ENCODE measurements around the gene PRICKLE2. TPM values are rescaled to one million over a fixed set of nuclear protein-coding genes. Genes with fewer than 3 reads are reported as not detected.

Gene PRICKLE2
- total RNA-seq, 2 experiments from 2014 or later, result not detected

DNA sequence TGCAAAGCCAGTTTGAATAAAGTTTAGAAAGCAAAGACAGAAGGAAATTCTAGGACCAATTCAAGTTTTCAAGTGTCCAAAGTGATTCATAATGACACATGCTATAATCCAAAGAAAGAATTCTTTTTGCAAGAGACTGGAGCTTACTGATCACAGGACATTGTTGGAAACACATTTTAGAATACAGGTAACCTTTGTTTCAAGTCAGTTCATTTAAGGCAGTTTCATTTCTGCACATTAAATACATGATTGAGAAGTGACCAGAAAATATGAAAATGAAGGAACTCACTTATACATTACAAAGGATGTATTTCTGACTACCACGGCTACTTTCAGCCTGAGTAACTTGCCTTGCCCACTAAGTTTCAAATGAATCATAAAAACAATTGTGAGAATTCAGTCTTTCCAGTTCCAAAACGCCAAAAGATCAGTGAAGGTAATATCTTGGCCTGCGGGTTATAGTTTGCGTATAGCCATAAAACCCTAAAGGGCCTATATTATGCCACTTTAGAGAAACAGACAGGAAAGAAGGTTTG lies 48.7 kb downstream of the PRICKLE2 start:
- no peak for ATAC-seq
- intact Hi-C loops (cut with micrococcal nuclease), result no loop called here
- TF ChIP-seq, protein P1, sequence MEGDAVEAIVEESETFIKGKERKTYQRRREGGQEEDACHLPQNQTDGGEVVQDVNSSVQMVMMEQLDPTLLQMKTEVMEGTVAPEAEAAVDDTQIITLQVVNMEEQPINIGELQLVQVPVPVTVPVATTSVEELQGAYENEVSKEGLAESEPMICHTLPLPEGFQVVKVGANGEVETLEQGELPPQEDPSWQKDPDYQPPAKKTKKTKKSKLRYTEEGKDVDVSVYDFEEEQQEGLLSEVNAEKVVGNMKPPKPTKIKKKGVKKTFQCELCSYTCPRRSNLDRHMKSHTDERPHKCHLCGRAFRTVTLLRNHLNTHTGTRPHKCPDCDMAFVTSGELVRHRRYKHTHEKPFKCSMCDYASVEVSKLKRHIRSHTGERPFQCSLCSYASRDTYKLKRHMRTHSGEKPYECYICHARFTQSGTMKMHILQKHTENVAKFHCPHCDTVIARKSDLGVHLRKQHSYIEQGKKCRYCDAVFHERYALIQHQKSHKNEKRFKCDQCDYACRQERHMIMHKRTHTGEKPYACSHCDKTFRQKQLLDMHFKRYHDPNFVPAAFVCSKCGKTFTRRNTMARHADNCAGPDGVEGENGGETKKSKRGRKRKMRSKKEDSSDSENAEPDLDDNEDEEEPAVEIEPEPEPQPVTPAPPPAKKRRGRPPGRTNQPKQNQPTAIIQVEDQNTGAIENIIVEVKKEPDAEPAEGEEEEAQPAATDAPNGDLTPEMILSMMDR (IDR thresholded peaks at IDR 0.05), result no peak
- Mint-ChIP-seq H3K27ac (no peak overlapping the region), H3K27me3 (peaks cover 6% of the 10 kb centered on the region), H3K4me1 (ENCODE audit: low read depth) (no peaks in the 10 kb centered on the region), H3K4me3 (no peak overlapping the region), H3K36me3 (ENCODE audit: low read depth) (no peaks in the 10 kb centered on the region), H3K9me3 (peaks cover 1% of the 10 kb centered on the region)
- POLR2A ChIA-PET, result no interaction called here
- no peak for DNase-seq
- CTCF ChIA-PET, result no interaction called here

DNA sequence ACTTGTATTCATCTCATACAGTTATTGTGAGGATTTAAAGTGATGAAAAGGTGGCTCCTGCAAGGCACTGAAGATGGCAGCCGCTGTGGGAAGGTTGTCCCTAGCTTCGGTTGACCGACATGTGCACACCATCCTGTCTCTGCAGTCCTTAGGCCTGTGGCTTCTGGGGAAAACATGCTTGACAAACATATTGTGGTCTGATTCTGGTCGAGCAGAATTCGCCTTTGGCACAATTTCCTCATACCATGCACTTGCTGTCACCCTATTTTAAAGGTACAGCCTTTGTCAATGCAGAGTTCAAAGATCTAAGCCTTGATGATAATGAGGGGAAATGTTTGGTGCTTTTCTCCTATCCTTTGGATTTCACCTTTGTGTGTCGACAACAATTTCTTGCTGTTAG lies 50.9 kb downstream of the PRICKLE2 start:
- no peaks in the 10 kb centered on the region for H3K36me3 Mint-ChIP-seq (ENCODE audit: low read depth)
- no peak for DNase-seq
- intact Hi-C loops (cut with micrococcal nuclease), result no loop called here
- CTCF ChIA-PET, result no interaction called here
- peaks cover 1% of the 10 kb centered on the region for H3K9me3 Mint-ChIP-seq
- TF ChIP-seq, protein P1 (IDR thresholded peaks at IDR 0.05), result no peak
- no peaks in the 10 kb centered on the region for H3K4me1 Mint-ChIP-seq (ENCODE audit: low read depth)
- H3K27ac Mint-ChIP-seq, result no peak overlapping the region
- POLR2A ChIA-PET, result interaction anchor here (0.5 kb wide), 1 partner anchor 18 kb away, joined by 3 read pairs; no protein-coding TSS in a partner anchor
- ATAC-seq, result no peak
- no peak overlapping the region for H3K4me3 Mint-ChIP-seq
- peaks cover 2% of the 10 kb centered on the region for H3K27me3 Mint-ChIP-seq

DNA sequence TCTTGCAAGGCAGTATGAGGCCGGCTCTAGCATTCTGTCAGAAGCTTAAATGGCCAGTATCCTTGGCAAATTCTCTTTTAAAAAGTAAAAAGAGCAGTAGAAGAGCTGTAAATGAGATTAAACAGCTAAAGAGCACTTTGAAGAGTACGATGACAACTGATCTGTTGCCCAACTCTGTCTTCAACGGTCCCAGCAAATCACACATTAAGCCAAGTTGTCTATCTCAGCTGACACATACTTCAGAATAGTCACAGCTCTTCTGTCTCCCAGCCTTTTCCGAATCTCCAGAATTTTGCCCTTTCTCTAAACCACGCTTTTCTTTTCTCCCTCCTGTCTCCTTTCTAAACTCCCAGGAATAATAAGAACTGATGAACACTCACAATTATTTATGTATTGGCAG lies 51.7 kb downstream of the PRICKLE2 start:
- intact Hi-C loops (cut with micrococcal nuclease), result no loop called here
- H3K36me3 Mint-ChIP-seq (ENCODE audit: low read depth), result no peaks in the 10 kb centered on the region
- peaks cover 1% of the 10 kb centered on the region for H3K9me3 Mint-ChIP-seq
- H3K27me3 Mint-ChIP-seq, result peaks cover 2% of the 10 kb centered on the region
- DNase-seq (no peak), ATAC-seq (no peak)
- H3K4me3 Mint-ChIP-seq, result no peak overlapping the region
- CTCF ChIA-PET, result no interaction called here
- TF ChIP-seq, protein P1 (IDR thresholded peaks at IDR 0.05), result no peak
- no peaks in the 10 kb centered on the region for H3K4me1 Mint-ChIP-seq (ENCODE audit: low read depth)
- POLR2A ChIA-PET, result interaction anchor here (0.5 kb wide), 1 partner anchor 18 kb away, joined by 3 read pairs; no protein-coding TSS in a partner anchor
- H3K27ac Mint-ChIP-seq, result no peak overlapping the region

DNA sequence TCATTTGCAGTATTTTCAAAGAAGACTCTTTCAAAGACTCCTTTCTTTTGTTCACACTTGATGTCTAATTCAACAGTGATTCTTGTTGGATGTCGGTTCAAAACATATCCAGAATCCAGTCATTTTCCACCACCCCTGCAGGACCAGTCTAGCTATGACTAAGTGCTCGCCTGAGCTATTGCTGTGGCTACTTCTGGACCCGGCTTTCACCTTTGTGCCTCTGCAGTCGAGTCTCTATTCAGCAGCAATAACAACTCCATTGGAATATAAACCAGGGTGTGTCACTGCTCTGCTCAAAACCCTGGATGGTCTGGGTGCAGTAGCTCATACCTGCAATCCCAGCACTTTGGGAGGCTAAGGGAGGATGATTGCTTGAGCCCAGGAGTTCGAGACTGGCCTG lies 55.0 kb downstream of the PRICKLE2 start:
- no peak for ATAC-seq
- no peak overlapping the region for H3K27ac Mint-ChIP-seq
- DNase-seq, result no peak
- ChIA-PET POLR2A (interaction anchor here (0.7 kb wide), 1 partner anchor 56 kb away, joined by 3 read pairs; no protein-coding TSS in a partner anchor), CTCF (no interaction called here)
- no peaks in the 10 kb centered on the region for H3K4me1 Mint-ChIP-seq (ENCODE audit: low read depth)
- no peaks in the 10 kb centered on the region for H3K36me3 Mint-ChIP-seq (ENCODE audit: low read depth)
- TF ChIP-seq, protein P1 (IDR thresholded peaks at IDR 0.05), result no peak
- H3K27me3 Mint-ChIP-seq, result no peaks in the 10 kb centered on the region
- no peak overlapping the region for H3K4me3 Mint-ChIP-seq
- H3K9me3 Mint-ChIP-seq, result no peaks in the 10 kb centered on the region
- intact Hi-C loops (cut with micrococcal nuclease), result no loop called here

DNA sequence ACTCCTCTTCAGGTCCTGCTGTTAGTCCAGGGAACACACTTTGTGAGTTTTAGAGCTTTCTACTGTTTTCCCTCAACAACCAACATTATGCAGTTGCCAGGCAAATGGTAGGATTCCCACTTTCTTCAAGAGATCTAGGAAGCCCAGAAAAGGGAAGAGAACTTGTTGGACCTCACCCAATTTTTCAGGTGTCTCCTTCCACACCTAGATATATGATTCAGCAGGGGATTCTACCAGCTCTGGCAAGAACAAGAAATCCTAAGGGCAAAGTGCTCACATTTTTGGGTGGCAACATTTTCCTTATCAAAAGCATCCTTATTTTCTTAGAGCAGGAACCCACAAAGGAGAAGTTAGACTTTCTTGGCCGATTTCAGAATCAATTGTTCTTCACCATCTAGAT lies 57.4 kb downstream of the PRICKLE2 start:
- no peaks in the 10 kb centered on the region for H3K4me1 Mint-ChIP-seq (ENCODE audit: low read depth)
- intact Hi-C loops (cut with micrococcal nuclease), result no loop called here
- H3K36me3 Mint-ChIP-seq (ENCODE audit: low read depth), result no peaks in the 10 kb centered on the region
- no peaks in the 10 kb centered on the region for H3K9me3 Mint-ChIP-seq
- POLR2A ChIA-PET, result no interaction called here
- no peak overlapping the region for H3K27ac Mint-ChIP-seq
- CTCF ChIA-PET, result no interaction called here
- DNase-seq (no peak), ATAC-seq (no peak)
- TF ChIP-seq, protein P1 (IDR thresholded peaks at IDR 0.05), result no peak
- peaks cover 2% of the 10 kb centered on the region for H3K27me3 Mint-ChIP-seq
- H3K4me3 Mint-ChIP-seq, result no peak overlapping the region
